H9 (cell line): ENCODE measurements around the gene TMUB2. TPM values are rescaled to one million over a fixed set of nuclear protein-coding genes. Genes with fewer than 3 reads are reported as not detected.
A peak's percentile ranks its signal among the peaks of the same experiment; 100 is the strongest.

Experiments used
- DNase-seq: peaks from one replicate; pipeline ENCODE4 v3.0.0-alpha.2; 2017
- H2AFZ ChIP-seq: one replicate; pipeline ENCODE4 v1.6.1; 2013; ENCODE audit warnings: mild to moderate bottlenecking, low read length, control low read depth, moderate library complexity
- H2AK5ac ChIP-seq: 2 replicates; pipeline ENCODE4 v1.6.1; 2013; ENCODE audit warnings: low read length, control low read depth, mixed read lengths; ENCODE audit not compliant: insufficient read length
- H2BK120ac ChIP-seq: one replicate; pipeline ENCODE4 v1.6.1; 2013; ENCODE audit warnings: low read depth, mild to moderate bottlenecking, low read length, control low read depth, inconsistent platforms; ENCODE audit not compliant: poor library complexity, severe bottlenecking
- H2BK12ac ChIP-seq: 2 replicates; pipeline ENCODE4 v1.6.1; 2013; ENCODE audit warnings: low read length, control low read depth, mixed read lengths, low read depth; ENCODE audit not compliant: insufficient read length
- H2BK15ac ChIP-seq: 2 replicates; pipeline ENCODE4 v1.6.1; 2013; ENCODE audit warnings: low read depth, low read length, control low read depth
- H2BK20ac ChIP-seq: one replicate; pipeline ENCODE4 v1.6.1; 2013; ENCODE audit warnings: low read depth, mild to moderate bottlenecking, low read length, control low read depth, inconsistent platforms; ENCODE audit not compliant: poor library complexity, severe bottlenecking
- H2BK5ac ChIP-seq: 2 replicates; pipeline ENCODE4 v1.6.1; 2013; ENCODE audit warnings: low read length, control low read depth, mixed read lengths; ENCODE audit not compliant: insufficient read length
- H3K14ac ChIP-seq: 2 replicates; pipeline ENCODE4 v1.6.1; 2013; ENCODE audit warnings: low read length, control low read depth; ENCODE audit not compliant: insufficient read depth
- H3K18ac ChIP-seq: 2 replicates; pipeline ENCODE4 v1.6.1; 2013; ENCODE audit warnings: low read depth, mild to moderate bottlenecking, mixed read lengths, low read length, control low read depth; ENCODE audit not compliant: insufficient read length
- H3K23ac ChIP-seq: 2 replicates; pipeline ENCODE4 v1.6.1; 2013; ENCODE audit warnings: low read length, control low read depth, mixed read lengths, low read depth; ENCODE audit not compliant: insufficient read length
- H3K23me2 ChIP-seq: 2 replicates; pipeline ENCODE4 v1.6.1; 2013; ENCODE audit warnings: low read depth, mild to moderate bottlenecking, mixed read lengths, low read length, control low read depth; ENCODE audit not compliant: insufficient read length, poor library complexity, severe bottlenecking
- H3K27ac ChIP-seq: 2 replicates; pipeline ENCODE4 v1.5.1; 2013; ENCODE audit warnings: low read length, control low read depth, mixed read lengths, low read depth; ENCODE audit not compliant: insufficient read length
- H3K27me3 ChIP-seq: 2 replicates; pipeline ENCODE4 v1.6.1; 2013; ENCODE audit warnings: low read length, control low read depth, inconsistent platforms; ENCODE audit not compliant: insufficient read depth
- H3K4ac ChIP-seq: 2 replicates; pipeline ENCODE4 v1.6.1; 2013; ENCODE audit warnings: low read depth, mild to moderate bottlenecking, control low read depth, inconsistent platforms, low read length, moderate library complexity
- H3K4me1 ChIP-seq: 2 replicates; pipeline ENCODE4 v1.6.1; 2013; ENCODE audit warnings: low read length, control low read depth, inconsistent platforms; ENCODE audit not compliant: insufficient read depth
- H3K4me2 ChIP-seq: 2 replicates; pipeline ENCODE4 v1.6.1; 2013; ENCODE audit warnings: low read length, control low read depth, mixed read lengths; ENCODE audit not compliant: insufficient read length, insufficient read depth
- H3K56ac ChIP-seq: 2 replicates; pipeline ENCODE4 v1.6.1; 2013; ENCODE audit warnings: low read depth, mild to moderate bottlenecking, mixed read lengths, low read length, control low read depth; ENCODE audit not compliant: insufficient read length
- H3K79me1 ChIP-seq: 2 replicates; pipeline ENCODE4 v1.6.1; 2013; ENCODE audit warnings: low read depth, mild to moderate bottlenecking, moderate library complexity, low read length, control low read depth, inconsistent platforms; ENCODE audit not compliant: insufficient read depth, poor library complexity, severe bottlenecking
- H3K79me2 ChIP-seq: 2 replicates; pipeline ENCODE4 v1.6.1; 2013; ENCODE audit warnings: low read length, control low read depth, inconsistent platforms; ENCODE audit not compliant: insufficient read depth
- H3K9ac ChIP-seq: 2 replicates; pipeline ENCODE4 v1.6.1; 2013; ENCODE audit warnings: low read length, control low read depth, mixed read lengths; ENCODE audit not compliant: insufficient read length; ENCODE audit errors: extremely low read depth
- H3K9me3 ChIP-seq: one replicate; pipeline ENCODE4 v1.6.1; 2013; ENCODE audit warnings: low read depth, low read length, inconsistent platforms; ENCODE audit not compliant: control insufficient read depth
- H3T11ph ChIP-seq: one replicate; pipeline ENCODE4 v1.6.1; 2013; ENCODE audit warnings: mild to moderate bottlenecking, low read length, control low read depth, inconsistent platforms
- H4K20me1 ChIP-seq: one replicate; pipeline ENCODE4 v1.6.1; 2013; ENCODE audit not compliant: control insufficient read depth, insufficient read length, insufficient read depth
- H4K5ac ChIP-seq: 2 replicates; pipeline ENCODE4 v1.6.1; 2013; ENCODE audit warnings: low read depth, mild to moderate bottlenecking, mixed read lengths, low read length, control low read depth; ENCODE audit not compliant: insufficient read length
- H4K8ac ChIP-seq: replicated peaks from 2 replicates; pipeline ENCODE4 v1.6.1; 2013; ENCODE audit warnings: low read length, control low read depth, mixed read lengths, low read depth; ENCODE audit not compliant: insufficient read length
- H4K91ac ChIP-seq: 2 replicates; pipeline ENCODE4 v1.6.1; 2013; ENCODE audit warnings: low read depth, mild to moderate bottlenecking, moderate library complexity, mixed read lengths, low read length, control low read depth; ENCODE audit not compliant: insufficient read length
- H3K27ac Mint-ChIP-seq, 3 experiments: 2 replicates in 2 of 3; 3 replicates in 1 of 3; pipeline ENCODE4 v1.8.0; 2020 to 2021; ENCODE audit warnings: mixed read lengths in 3 of 3, mild to moderate bottlenecking in 1 of 3, moderate library complexity in 1 of 3
- H3K27me3 Mint-ChIP-seq: 2 replicates; pipeline ENCODE4 v1.8.0; 2021; ENCODE audit warnings: low read depth, mild to moderate bottlenecking, moderate library complexity, mixed read lengths
- H3K36me3 Mint-ChIP-seq, 3 experiments: 2 replicates in 2 of 3; 3 replicates in 1 of 3; pipeline ENCODE4 v1.8.0; 2020 to 2021; ENCODE audit warnings: low read depth in 3 of 3, mixed read lengths in 3 of 3; ENCODE audit not compliant: insufficient read depth in 1 of 3
- H3K4me1 Mint-ChIP-seq, 2 experiments: 2 replicates each; pipeline ENCODE4 v1.8.0; 2020; ENCODE audit warnings: mixed read lengths in 2 of 2
- H3K4me3 Mint-ChIP-seq, 2 experiments: 2 replicates in 1 of 2; 3 replicates in 1 of 2; pipeline ENCODE4 v1.8.0; 2020 to 2021; ENCODE audit warnings: mild to moderate bottlenecking in 2 of 2, mixed read lengths in 2 of 2, moderate library complexity in 1 of 2
- H3K9me3 Mint-ChIP-seq, 2 experiments: 2 replicates in 1 of 2; 3 replicates in 1 of 2; pipeline ENCODE4 v1.8.0; 2020; ENCODE audit warnings: mild to moderate bottlenecking in 2 of 2, mixed read lengths in 2 of 2, moderate library complexity in 1 of 2
- WGBS: extraction: QIAGEN DNeasy Blood & Tissue Kit; methylation state at CpG from one replicate; pipeline ENCODE4 v1.1.7; 2013; ENCODE audit warnings: missing lambda C conversion rate, low lambda C conversion rate, mixed read lengths; ENCODE audit not compliant: insufficient read length; ENCODE audit errors: extremely low coverage; 5-methylcytosine and 5-hydroxymethylcytosine counted together
- total RNA-seq: library from RNA; stranded (reverse); gene quantifications from 2 replicates; pipeline ENCODE4 v1.2.1, GENCODE V29; 2021
- TF ChIP-seq, protein P1 (sequence below): fragments of 200-600 bp; sonication (generic); conservative IDR thresholded peaks from 3 replicates; pipeline ENCODE4 v1.8.0; 2021; ENCODE audit warnings: antibody characterized with exemption, mild to moderate bottlenecking

TMUB2 gene
- total RNA-seq, 1 experiment from 2014 or later = 22.9 TPM

DNA sequence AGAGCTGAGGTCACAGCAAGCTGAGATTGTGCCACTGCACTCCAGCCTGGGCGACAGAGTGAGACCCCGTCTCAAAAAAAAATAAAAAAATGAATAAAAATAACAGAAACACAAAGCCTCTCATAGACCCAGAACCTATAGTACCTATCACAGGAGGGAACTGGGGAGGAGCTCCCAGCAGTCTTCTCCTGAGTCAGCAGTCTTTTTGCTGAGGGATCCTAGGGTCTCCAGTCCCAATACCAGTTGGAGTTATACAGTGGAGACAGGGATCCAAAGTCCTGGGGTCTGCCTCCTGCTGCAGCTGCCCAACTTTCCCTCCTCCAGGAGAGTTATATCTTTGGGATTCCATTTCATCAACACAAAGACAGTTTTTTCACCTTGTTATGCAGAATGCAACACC is 3.7 kb upstream of the TMUB2 start:
- H3K4me3 Mint-ChIP-seq = no peak overlapping the region; a peak in 1 of 5 replicates
- Histone ChIP-seq H4K5ac (no peak overlapping the region), H3K27me3 (no peaks in the 10 kb centered on the region), H3K18ac (no peak overlapping the region), H3K9me3 (peaks cover 6% of the 10 kb centered on the region), H3K14ac (no peak overlapping the region), H4K20me1 (no peaks in the 10 kb centered on the region), H3K79me2 (peaks cover 8% of the 10 kb centered on the region; the same call in 1 of the 2 replicates), H3K23ac (no peak overlapping the region), H2BK12ac (no peak overlapping the region), H3K4ac (no peak overlapping the region), H2AK5ac (no peak overlapping the region), H2BK120ac (no peak overlapping the region), H3T11ph (no peak overlapping the region), H3K9ac (no peak overlapping the region), H4K8ac (no peak overlapping the region), H3K4me1 (no peaks in the 10 kb centered on the region), H3K4me2 (no peak overlapping the region), H3K79me1 (peaks cover 3% of the 10 kb centered on the region), H3K27ac (no peak overlapping the region), H4K91ac (no peak overlapping the region), H2AFZ (no peak overlapping the region), H2BK15ac (no peak overlapping the region), H2BK20ac (no peak overlapping the region), H3K23me2 (no peaks in the 10 kb centered on the region), H3K56ac (no peak overlapping the region), H2BK5ac (no peak overlapping the region)
- H3K9me3 Mint-ChIP-seq = peaks cover 6 to 7% of the 10 kb centered on the region in 2 experiments
- TF ChIP-seq, protein P1, sequence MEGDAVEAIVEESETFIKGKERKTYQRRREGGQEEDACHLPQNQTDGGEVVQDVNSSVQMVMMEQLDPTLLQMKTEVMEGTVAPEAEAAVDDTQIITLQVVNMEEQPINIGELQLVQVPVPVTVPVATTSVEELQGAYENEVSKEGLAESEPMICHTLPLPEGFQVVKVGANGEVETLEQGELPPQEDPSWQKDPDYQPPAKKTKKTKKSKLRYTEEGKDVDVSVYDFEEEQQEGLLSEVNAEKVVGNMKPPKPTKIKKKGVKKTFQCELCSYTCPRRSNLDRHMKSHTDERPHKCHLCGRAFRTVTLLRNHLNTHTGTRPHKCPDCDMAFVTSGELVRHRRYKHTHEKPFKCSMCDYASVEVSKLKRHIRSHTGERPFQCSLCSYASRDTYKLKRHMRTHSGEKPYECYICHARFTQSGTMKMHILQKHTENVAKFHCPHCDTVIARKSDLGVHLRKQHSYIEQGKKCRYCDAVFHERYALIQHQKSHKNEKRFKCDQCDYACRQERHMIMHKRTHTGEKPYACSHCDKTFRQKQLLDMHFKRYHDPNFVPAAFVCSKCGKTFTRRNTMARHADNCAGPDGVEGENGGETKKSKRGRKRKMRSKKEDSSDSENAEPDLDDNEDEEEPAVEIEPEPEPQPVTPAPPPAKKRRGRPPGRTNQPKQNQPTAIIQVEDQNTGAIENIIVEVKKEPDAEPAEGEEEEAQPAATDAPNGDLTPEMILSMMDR = no peak
- H3K36me3 Mint-ChIP-seq = peaks cover 25 to 41% (median 30%) of the 10 kb centered on the region in 3 experiments
- no CpG with 5 or more reads among the region's 2 CpGs for WGBS
- no peak for DNase-seq
- peak overlapping the region in 1 of 3 experiments; percentile 58; a peak in 1 of 7 replicates for H3K27ac Mint-ChIP-seq
- peaks cover 8 to 21% of the 10 kb centered on the region in 2 experiments for H3K4me1 Mint-ChIP-seq
- H3K27me3 Mint-ChIP-seq = no peaks in the 10 kb centered on the region; the same call in 1 of the 2 replicates
